Osteocyte (in vitro differentiated cells): Measurements from ENCODE around the gene ADAM17. TPM values are rescaled to one million over a fixed set of nuclear protein-coding genes. Genes with fewer than 3 reads are reported as not detected.
A peak's percentile ranks its signal among the peaks of the same experiment; 100 is the strongest.

Experiments
- DNase-seq: peaks from one replicate; pipeline ENCODE4 v3.0.0; 2021; ENCODE audit warnings: mixed read lengths; ENCODE audit not compliant: unreplicated experiment; ENCODE audit errors: extremely low spot score
- H3K27ac Mint-ChIP-seq: one replicate; pipeline ENCODE4 v1.8.0; 2021; ENCODE audit warnings: mild to moderate bottlenecking, mixed read lengths; ENCODE audit not compliant: unreplicated experiment
- H3K27me3 Mint-ChIP-seq: one replicate; pipeline ENCODE4 v1.8.0; 2021; ENCODE audit warnings: mixed read lengths; ENCODE audit not compliant: unreplicated experiment
- H3K36me3 Mint-ChIP-seq: one replicate; pipeline ENCODE4 v1.8.0; 2021; ENCODE audit warnings: mixed read lengths; ENCODE audit not compliant: unreplicated experiment
- H3K4me1 Mint-ChIP-seq: one replicate; pipeline ENCODE4 v1.8.0; 2021; ENCODE audit warnings: mixed read lengths; ENCODE audit not compliant: unreplicated experiment
- H3K4me3 Mint-ChIP-seq: one replicate; pipeline ENCODE4 v1.8.0; 2021; ENCODE audit warnings: mild to moderate bottlenecking, moderate library complexity, mixed read lengths; ENCODE audit not compliant: unreplicated experiment
- H3K9me3 Mint-ChIP-seq: one replicate; pipeline ENCODE4 v1.8.0; 2021; ENCODE audit warnings: mixed read lengths; ENCODE audit not compliant: unreplicated experiment
- total RNA-seq: library from RNA; stranded (reverse); gene quantifications from 2 replicates; pipeline ENCODE4 v1.2.1, GENCODE V29; 2021
- TF ChIP-seq, protein P1 (sequence below): fragments of 200-600 bp; sonication (generic); IDR thresholded peaks from 2 replicates; pipeline ENCODE4 v1.5.0; 2021; ENCODE audit warnings: antibody characterized with exemption, mild to moderate bottlenecking, moderate library complexity

The ADAM17 gene
- total RNA-seq, 1 donor from 2014 or later = 36.4 TPM

DNA sequence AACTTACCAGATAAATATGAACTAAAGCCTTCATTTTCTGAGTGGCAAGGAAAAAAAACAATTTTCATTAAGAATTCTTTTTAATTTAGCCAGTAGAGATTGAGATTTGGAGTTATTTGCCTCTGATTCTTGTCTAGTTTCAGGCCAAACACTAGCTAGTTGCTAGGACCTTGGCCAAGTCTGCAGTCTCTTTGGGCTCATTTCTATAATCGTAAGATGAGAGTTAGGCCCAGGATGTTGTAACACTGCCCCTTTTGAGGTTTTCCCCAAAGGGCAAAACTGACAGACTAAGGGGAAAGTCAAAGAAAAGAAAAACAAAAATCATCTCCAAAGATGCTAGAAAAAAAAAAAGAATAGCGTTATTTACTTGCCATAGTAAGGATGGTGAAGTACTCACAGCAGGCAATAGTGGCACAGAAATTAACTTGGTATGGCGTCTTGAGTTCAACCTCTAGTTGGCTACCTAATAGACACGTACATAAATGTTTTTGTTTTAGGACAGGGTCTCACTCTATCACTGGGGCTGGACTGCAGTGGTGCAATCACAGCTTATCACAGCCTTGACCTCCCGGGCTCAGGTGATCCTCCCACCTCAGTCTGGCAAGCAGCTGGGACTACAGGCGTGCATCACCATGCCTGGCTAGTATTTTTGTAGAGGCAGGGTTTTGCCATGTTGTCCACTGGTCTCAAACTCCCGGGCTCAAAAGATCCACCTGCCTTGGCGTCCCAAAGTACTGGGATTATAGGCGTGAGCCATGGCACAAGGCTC lies 23.0 kb upstream of the ADAM17 start:
- TF ChIP-seq, protein P1, sequence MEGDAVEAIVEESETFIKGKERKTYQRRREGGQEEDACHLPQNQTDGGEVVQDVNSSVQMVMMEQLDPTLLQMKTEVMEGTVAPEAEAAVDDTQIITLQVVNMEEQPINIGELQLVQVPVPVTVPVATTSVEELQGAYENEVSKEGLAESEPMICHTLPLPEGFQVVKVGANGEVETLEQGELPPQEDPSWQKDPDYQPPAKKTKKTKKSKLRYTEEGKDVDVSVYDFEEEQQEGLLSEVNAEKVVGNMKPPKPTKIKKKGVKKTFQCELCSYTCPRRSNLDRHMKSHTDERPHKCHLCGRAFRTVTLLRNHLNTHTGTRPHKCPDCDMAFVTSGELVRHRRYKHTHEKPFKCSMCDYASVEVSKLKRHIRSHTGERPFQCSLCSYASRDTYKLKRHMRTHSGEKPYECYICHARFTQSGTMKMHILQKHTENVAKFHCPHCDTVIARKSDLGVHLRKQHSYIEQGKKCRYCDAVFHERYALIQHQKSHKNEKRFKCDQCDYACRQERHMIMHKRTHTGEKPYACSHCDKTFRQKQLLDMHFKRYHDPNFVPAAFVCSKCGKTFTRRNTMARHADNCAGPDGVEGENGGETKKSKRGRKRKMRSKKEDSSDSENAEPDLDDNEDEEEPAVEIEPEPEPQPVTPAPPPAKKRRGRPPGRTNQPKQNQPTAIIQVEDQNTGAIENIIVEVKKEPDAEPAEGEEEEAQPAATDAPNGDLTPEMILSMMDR = no peak
- Mint-ChIP-seq H3K4me3 (no peak overlapping the region), H3K4me1 (peaks cover 7% of the 10 kb centered on the region), H3K9me3 (no peaks in the 10 kb centered on the region), H3K36me3 (peaks cover 14% of the 10 kb centered on the region), H3K27me3 (no peaks in the 10 kb centered on the region), H3K27ac (no peak overlapping the region)
- DNase-seq = no peak

GRCh38 chr2:9574331-9574730 lies 18.7 kb upstream of the ADAM17 start:
- Mint-ChIP-seq H3K4me3 (no peak overlapping the region), H3K4me1 (peaks cover 7% of the 10 kb centered on the region), H3K27ac (peak overlapping the region; percentile 4), H3K9me3 (no peaks in the 10 kb centered on the region), H3K27me3 (no peaks in the 10 kb centered on the region), H3K36me3 (peaks cover 1% of the 10 kb centered on the region)
- no peak for DNase-seq
- TF ChIP-seq, protein P1 = no peak

- Mint-ChIP-seq H3K36me3 (peaks cover 1% of the 10 kb centered on the region), H3K27me3 (no peaks in the 10 kb centered on the region), H3K4me1 (peaks cover 7% of the 10 kb centered on the region), H3K9me3 (no peaks in the 10 kb centered on the region), H3K27ac (no peak overlapping the region), H3K4me3 (no peak overlapping the region)
- DNase-seq = no peak
- TF ChIP-seq, protein P1 = no peak
Measured at GRCh38 chr2:9573840-9574239, 18.2 kb upstream of the ADAM17 start.

- Mint-ChIP-seq H3K9me3 (no peaks in the 10 kb centered on the region), H3K4me3 (no peak overlapping the region), H3K27ac (no peak overlapping the region), H3K27me3 (no peaks in the 10 kb centered on the region), H3K36me3 (no peaks in the 10 kb centered on the region), H3K4me1 (peaks cover 4% of the 10 kb centered on the region)
- no peak for DNase-seq
- TF ChIP-seq, protein P1 = no peak
Measured at GRCh38 chr2:9573013-9573720, 17.5 kb upstream of the ADAM17 start.
